ENCODE data around the gene AFF1. TPM values are rescaled to one million over a fixed set of nuclear protein-coding genes. Genes with fewer than 3 reads are reported as not detected.
A peak's percentile ranks its signal among the peaks of the same experiment; 100 is the strongest.

AFF1 gene
- polyA plus RNA-seq, 6 donors from 2014 or later, result 33.1 to 72.0 (median 55.4) TPM

DNA sequence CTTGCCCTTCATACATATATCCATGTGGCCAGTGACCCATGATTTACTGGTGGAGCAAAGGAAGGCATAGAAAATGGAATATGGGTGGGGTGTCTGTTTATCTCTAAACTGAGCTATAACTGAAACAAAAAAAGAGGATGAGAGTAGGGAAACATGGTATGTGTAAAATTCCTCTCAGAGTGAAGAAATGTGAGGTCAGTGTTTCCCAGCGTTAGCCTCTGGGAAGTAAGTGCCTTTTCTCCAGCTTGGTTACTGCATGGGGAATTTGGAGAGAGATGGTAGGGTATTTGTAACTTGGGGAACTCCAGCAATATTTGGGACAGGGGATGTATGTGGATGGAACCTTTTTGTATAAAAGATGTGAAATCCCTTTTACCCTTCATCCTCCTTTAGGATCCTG lies 89.4 kb downstream of the AFF1 start:
- DNase-seq (no peak), ATAC-seq (ENCODE audit: low read depth in 2 of 2) (no peak)
- Mint-ChIP-seq H3K4me1 (peaks cover 48 to 78% (median 66%) of the 10 kb centered on the region in 3 donors), H3K27me3 (no peaks in the 10 kb centered on the region), H3K4me3 (peak overlapping the region in 2 of 8 donors; percentile 39 to 77), H3K27ac (peak overlapping the region in 2 of 6 donors; percentile 24 to 55), H3K9me3 (no peaks in the 10 kb centered on the region), H3K36me3 (no peaks in the 10 kb centered on the region)

DNA sequence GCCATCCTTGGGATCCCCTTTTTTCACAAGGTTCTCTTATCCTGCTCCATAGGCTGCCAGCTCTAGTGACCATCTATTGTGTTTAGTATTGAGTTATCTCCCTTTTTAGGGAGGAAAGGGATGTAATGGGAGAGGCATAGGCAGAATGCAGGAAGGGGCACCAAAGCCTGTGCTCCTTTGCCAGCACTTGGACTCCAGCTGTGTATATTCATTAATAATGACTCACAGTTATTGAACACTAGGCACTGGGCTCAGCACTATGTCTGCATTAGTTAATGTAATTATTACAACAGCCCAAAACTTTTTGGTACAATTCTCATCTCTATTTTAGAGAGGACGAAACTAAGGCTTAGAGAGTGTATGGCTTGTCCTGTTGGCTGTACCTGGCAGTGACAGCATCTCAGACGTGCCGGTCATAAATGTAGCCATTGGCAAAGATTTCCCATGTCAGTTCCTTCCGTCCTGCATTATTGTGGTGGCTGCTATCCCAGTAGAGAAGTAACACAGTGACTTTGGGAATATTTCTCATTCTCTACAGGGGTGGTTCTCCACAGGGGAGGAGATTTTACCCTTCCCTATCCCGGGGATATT lies 90.3 kb downstream of the AFF1 start:
- ATAC-seq (ENCODE audit: low read depth in 2 of 2), result no peak
- no peaks in the 10 kb centered on the region for H3K27me3 Mint-ChIP-seq
- no peak for DNase-seq
- peak overlapping the region in 1 of 8 donors; percentile 77 for H3K4me3 Mint-ChIP-seq
- no peaks in the 10 kb centered on the region for H3K9me3 Mint-ChIP-seq
- peak overlapping the region in 4 of 6 donors; percentile 24 to 95 (median 72) for H3K27ac Mint-ChIP-seq
- H3K36me3 Mint-ChIP-seq, result no peaks in the 10 kb centered on the region
- H3K4me1 Mint-ChIP-seq, result peaks cover 43 to 78% (median 65%) of the 10 kb centered on the region in 3 donors

DNA sequence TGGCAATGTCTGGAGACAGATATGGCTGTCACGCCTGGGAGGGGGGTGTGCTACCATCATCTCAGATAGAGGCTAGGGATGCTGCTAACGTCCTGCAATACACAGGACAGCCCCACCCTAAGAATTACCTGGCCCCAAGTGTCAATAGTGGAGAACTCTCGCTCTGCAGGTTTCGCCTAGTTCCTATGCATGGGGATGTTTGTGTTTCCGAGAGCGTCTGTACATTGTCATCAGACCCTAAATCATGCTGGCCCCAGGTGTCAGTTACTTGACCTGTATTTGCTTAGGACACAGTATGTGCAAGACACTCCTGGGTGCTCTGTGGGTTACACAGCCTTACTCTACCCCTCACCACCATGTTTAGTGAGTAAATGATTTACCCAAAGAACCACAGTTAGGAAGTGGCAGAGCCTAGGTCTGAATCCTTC lies 90.8 kb downstream of the AFF1 start:
- H3K4me1 Mint-ChIP-seq, result peaks cover 38 to 73% (median 60%) of the 10 kb centered on the region in 3 donors
- H3K27me3 Mint-ChIP-seq, result no peaks in the 10 kb centered on the region
- peak overlapping the region in 4 of 6 donors; percentile 15 to 78 (median 41) for H3K27ac Mint-ChIP-seq
- no peaks in the 10 kb centered on the region for H3K9me3 Mint-ChIP-seq
- ATAC-seq (ENCODE audit: low read depth in 2 of 2) (no peak), DNase-seq (no peak)
- H3K36me3 Mint-ChIP-seq, result no peaks in the 10 kb centered on the region
- H3K4me3 Mint-ChIP-seq, result peak overlapping the region in 2 of 8 donors; percentile 36 to 45

DNA sequence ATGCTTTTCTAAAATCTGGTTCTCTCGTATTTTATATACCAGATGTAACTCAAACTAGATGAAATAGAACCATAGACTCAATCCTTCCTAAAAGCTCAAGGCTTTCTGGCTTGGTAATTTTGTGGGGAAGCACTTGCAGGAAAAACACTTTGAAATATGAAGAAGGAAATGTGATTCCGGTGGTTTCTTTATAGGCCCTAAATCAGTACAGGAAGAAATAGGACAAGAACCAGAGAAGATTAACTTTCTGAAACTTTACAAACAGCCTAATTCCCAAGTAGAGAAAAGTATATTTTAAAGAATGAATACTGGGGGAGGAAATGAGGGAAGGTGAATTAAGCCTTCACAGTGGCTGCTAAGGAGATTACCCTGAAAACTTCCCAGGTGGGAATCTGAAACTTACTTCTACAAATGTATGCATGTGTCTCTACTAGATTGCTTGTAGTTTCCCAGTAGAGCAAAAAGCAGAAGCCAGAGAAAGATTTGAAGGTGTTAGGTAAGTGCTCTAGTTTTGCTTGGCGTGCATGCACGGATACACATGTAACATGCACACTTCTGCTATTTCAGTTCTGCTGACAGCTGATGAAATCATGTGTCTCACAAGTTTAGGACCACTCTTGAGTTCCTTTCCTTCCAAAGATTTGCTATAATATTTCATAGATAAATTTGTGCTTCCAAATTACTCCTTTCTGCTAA lies 92.1 kb downstream of the AFF1 start:
- DNase-seq (peak; percentile 74), ATAC-seq (ENCODE audit: low read depth in 2 of 2) (peak; percentile 98)
- Mint-ChIP-seq H3K27ac (peak overlapping the region; percentile 66 to 96 (median 92)), H3K27me3 (no peaks in the 10 kb centered on the region), H3K9me3 (no peaks in the 10 kb centered on the region), H3K4me3 (peak overlapping the region in 6 of 8 donors; percentile 8 to 71 (median 58)), H3K36me3 (no peaks in the 10 kb centered on the region), H3K4me1 (peaks cover 33 to 61% (median 47%) of the 10 kb centered on the region in 3 donors)

DNA sequence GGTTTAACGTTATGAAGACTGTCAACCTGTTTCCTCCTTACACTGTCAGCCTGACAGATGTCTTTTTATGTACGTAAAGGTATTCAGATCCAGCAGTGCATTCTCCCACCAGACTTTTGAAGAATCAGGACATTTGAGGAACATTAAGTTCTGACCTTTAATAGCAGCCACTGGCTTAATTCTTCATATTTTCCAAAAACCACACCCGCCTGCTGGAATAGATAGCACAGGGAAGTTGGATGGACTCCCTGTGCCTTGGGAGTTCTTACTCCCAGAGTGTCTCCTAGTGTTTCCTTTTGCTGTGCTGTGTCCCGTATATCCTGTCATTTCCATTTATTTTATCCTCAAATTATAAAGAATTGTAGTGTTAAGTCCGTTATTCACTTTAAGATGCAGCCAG lies 94.5 kb downstream of the AFF1 start:
- no peaks in the 10 kb centered on the region for H3K36me3 Mint-ChIP-seq
- ATAC-seq (ENCODE audit: low read depth in 2 of 2) (no peak), DNase-seq (no peak)
- H3K4me1 Mint-ChIP-seq, result peaks cover 23 to 42% (median 35%) of the 10 kb centered on the region in 3 donors
- peak overlapping the region in 3 of 6 donors; percentile 49 to 56 (median 54) for H3K27ac Mint-ChIP-seq
- H3K27me3 Mint-ChIP-seq, result no peaks in the 10 kb centered on the region
- H3K9me3 Mint-ChIP-seq, result no peaks in the 10 kb centered on the region
- peak overlapping the region in 1 of 8 donors; percentile 11 for H3K4me3 Mint-ChIP-seq

DNA sequence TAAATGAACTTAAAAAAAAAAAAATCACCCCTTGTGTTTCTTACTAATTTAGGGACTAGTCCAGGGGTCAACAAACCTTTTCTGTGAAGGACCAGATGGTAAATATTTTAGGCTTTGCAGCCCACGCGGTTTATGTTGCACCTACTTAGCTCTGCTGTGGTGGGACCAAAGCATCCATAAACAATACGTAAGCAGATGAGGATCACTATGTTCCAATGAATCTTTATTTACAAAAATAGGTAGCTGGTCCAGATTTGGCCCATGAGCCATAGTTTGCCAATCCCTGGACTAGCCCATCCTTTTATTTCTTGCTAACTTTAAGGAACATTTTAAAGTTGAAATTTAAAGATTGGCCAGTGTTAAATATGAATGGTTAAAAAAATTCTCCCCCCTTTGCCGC lies 95.3 kb downstream of the AFF1 start:
- Mint-ChIP-seq H3K27me3 (no peaks in the 10 kb centered on the region), H3K9me3 (no peaks in the 10 kb centered on the region), H3K36me3 (no peaks in the 10 kb centered on the region), H3K27ac (peak overlapping the region in 1 of 6 donors; percentile 47), H3K4me1 (peaks cover 22 to 41% (median 40%) of the 10 kb centered on the region in 3 donors), H3K4me3 (no peak overlapping the region)
- DNase-seq (no peak), ATAC-seq (ENCODE audit: low read depth in 2 of 2) (no peak)

DNA sequence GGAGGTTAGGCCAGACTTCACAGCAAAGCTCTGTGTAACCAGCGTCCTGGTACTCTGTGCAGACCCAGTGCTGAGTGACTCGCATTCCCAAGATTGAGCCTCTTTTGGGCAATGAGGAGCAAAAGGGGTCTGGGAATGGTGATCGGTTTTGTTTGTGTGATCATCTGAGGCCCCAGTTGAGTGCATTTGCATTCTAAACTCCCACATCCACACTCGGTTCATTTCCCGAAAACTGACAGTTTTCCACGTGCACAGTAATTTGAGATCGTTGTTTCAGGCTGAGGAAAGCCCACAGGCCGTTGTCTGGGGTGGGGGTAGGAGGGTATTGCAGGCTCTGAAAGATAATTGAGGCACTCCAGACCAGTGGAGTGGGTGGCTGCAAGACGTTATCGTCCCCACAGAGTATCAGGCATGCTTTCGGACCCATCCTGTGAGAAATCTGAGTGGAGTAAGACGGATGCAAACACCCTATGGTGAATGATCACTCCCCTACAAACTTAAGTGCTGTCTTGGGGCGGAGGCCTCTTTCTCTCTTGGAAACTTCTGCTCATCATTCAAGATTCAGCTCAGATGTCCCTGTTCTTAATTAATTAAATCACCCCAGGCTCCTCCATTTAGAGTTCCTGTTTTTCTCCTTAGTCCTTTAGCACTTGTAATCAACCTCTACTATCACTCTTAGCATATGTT lies 96.1 kb downstream of the AFF1 start:
- H3K4me3 Mint-ChIP-seq, result no peak overlapping the region
- no peaks in the 10 kb centered on the region for H3K9me3 Mint-ChIP-seq
- H3K27me3 Mint-ChIP-seq, result no peaks in the 10 kb centered on the region
- no peak for DNase-seq
- no peak for ATAC-seq (ENCODE audit: low read depth in 2 of 2)
- H3K36me3 Mint-ChIP-seq, result no peaks in the 10 kb centered on the region
- peaks cover 25 to 43% (median 41%) of the 10 kb centered on the region in 3 donors for H3K4me1 Mint-ChIP-seq
- no peak overlapping the region for H3K27ac Mint-ChIP-seq

DNA sequence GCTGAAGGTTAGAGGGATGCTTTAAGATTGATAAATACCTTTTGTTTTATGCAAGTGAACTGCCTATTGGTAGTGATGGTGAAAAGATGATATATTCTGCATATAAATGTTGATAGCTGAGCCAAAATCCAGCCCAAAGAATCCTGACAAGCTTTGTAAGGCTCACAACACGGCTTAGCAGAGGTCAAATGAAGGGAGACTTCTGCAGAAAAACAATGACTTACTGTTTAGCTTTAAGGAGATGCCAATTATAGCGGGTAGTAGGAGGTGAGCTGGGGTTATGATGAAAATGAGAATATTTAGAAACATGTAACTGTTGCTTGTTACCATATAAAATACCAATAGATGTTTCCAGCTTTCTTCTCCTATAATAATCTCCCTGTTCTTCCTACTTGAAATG lies 97.1 kb downstream of the AFF1 start:
- no peak overlapping the region for H3K4me3 Mint-ChIP-seq
- no peaks in the 10 kb centered on the region for H3K9me3 Mint-ChIP-seq
- DNase-seq (no peak), ATAC-seq (ENCODE audit: low read depth in 2 of 2) (no peak)
- no peak overlapping the region for H3K27ac Mint-ChIP-seq
- H3K27me3 Mint-ChIP-seq, result no peaks in the 10 kb centered on the region
- H3K4me1 Mint-ChIP-seq, result peaks cover 28 to 45% (median 43%) of the 10 kb centered on the region in 3 donors
- H3K36me3 Mint-ChIP-seq, result no peaks in the 10 kb centered on the region

DNA sequence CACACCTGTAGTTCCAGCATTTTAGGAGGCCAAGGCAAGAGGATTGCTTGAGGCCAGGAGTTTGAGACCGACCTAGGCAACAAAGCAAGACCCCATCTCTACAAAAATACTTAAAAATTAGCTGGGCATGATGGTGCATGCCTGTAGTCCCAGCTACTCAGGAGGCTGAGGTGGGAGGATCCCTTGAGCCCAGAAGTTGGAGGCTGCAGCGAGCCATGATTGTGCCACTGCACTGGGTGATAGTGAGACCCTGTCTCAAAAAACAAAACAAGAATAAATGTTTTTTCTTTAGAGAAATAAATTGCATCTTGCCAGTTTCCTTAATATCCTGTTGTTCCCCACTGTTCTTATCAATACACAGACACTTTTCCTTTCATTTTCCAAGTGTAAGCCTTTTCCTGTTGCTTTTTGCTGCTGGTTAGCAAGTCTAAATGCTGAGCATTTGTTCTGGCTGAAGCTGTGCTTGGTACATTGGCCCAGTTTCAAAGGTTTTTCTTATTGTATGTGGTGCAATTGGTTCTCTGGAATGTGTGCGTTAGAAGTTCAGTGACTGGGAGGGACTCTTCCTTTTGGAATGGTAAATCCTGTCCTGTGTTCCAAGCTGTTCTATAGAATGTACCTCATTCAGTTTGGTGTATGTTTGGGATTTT lies 98.2 kb downstream of the AFF1 start:
- ATAC-seq (ENCODE audit: low read depth in 2 of 2), result no peak
- H3K9me3 Mint-ChIP-seq, result no peaks in the 10 kb centered on the region

DNA sequence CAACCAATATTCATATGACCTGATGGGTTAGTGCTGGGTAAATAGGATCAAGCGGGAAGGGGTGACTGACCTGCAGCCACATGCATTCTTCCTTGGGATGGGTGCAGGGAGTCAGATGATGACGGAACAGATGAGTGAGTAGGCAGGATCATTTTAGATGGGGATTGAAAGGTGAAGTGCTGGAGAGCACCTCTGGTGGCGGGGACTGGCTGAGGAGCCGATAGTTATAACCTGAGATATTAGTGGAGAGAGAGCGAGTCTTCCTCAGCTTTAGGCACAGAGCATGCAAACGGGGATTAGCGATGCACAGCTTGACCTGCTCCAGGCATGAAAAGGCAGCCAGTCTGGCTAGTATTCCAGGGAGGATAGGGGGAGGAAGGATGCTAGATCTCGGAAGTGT lies 99.1 kb downstream of the AFF1 start:
- no peak for ATAC-seq (ENCODE audit: low read depth in 2 of 2)
- H3K27me3 Mint-ChIP-seq, result no peaks in the 10 kb centered on the region
- DNase-seq, result no peak
- no peaks in the 10 kb centered on the region for H3K9me3 Mint-ChIP-seq
- H3K36me3 Mint-ChIP-seq, result no peaks in the 10 kb centered on the region
- no peak overlapping the region for H3K4me3 Mint-ChIP-seq
- peaks cover 40 to 54% (median 53%) of the 10 kb centered on the region in 3 donors for H3K4me1 Mint-ChIP-seq
- no peak overlapping the region for H3K27ac Mint-ChIP-seq

More for the DNA sequence above, 98.2 kb downstream of the AFF1 start:
- Mint-ChIP-seq H3K27ac (no peak overlapping the region), H3K36me3 (no peaks in the 10 kb centered on the region), H3K27me3 (no peaks in the 10 kb centered on the region), H3K4me1 (peaks cover 32 to 49% (median 46%) of the 10 kb centered on the region in 3 donors), H3K4me3 (no peak overlapping the region)
- DNase-seq, result no peak

DNA sequence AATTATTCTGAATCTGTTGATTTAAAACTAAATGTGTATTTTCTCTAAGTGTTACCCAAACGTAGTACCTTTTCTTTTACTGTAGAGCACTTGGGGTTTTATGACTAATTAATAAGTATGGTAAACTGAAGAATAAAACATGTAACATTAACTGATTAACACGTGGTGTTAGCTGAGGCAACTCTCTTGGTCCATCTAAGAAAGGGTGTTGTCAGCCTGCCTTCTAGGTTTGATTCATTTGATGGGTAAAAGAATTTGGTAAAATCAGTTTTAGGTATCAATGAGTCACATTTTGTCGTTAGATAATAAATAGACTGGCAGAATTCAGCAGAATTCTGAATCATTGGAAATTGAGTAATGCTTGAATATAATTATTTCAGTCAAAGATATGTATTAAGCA lies 99.7 kb downstream of the AFF1 start:
- Mint-ChIP-seq H3K27me3 (no peaks in the 10 kb centered on the region), H3K4me1 (peaks cover 42 to 54% (median 54%) of the 10 kb centered on the region in 3 donors), H3K36me3 (no peaks in the 10 kb centered on the region), H3K4me3 (no peak overlapping the region), H3K9me3 (no peaks in the 10 kb centered on the region), H3K27ac (no peak overlapping the region)
- no peak for DNase-seq
- no peak for ATAC-seq (ENCODE audit: low read depth in 2 of 2)

DNA sequence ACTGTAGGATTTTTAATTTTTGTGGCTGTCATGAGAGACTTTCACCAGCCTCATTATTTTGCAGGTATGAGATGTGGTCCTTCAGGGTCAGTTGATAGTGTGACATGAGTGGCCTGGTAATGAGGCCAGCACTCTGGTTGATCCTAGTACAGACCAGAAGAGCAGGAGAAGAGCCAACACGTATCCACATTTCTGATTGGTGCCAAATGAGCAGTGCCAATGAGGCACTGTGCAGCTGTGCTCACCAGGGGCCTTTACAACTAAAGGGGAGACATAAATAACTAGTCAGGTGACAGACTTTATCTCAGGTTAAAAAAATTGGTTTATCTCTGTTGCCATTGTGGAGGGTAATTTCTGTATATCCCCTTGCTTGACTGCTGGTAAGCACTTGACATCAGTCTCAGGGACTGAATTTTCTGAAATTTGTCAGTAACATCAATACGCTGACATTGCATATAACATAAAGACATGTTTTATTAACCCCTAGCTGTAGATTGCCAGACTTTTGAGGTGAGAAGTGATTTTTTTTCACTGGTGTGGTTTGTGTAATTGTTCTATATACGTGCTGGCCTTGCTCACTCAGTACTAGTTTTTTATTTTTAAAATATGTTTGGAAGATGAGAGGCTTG lies 101.2 kb downstream of the AFF1 start:
- H3K4me1 Mint-ChIP-seq, result peaks cover 40 to 58% (median 57%) of the 10 kb centered on the region in 3 donors

DNA sequence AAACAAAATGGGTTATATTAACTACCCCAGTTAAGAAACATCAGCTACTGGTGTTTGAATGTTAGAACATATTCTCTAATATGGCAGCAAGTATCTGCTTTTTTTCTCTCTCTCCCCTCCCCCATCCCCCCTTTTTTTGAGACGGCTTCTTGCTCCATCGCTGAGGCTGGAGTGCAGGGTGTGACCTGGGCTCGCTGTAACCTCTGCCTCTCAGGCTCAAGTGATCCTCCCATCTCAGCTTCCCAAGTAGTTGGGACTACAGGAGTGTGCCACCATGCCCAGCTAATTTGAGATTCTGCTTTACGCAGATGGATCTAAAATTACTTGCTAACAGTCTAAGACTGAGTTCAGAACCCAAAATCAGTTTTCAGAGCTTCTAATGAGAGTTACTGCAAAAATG lies 101.9 kb downstream of the AFF1 start:
- Mint-ChIP-seq H3K36me3 (no peaks in the 10 kb centered on the region), H3K27ac (peak overlapping the region in 3 of 6 donors; percentile 32 to 58 (median 56)), H3K4me3 (peak overlapping the region in 3 of 8 donors; percentile 10 to 87 (median 38)), H3K27me3 (no peaks in the 10 kb centered on the region), H3K4me1 (peaks cover 44 to 64% (median 58%) of the 10 kb centered on the region in 3 donors), H3K9me3 (no peaks in the 10 kb centered on the region)
- ATAC-seq (ENCODE audit: low read depth in 2 of 2) (no peak), DNase-seq (no peak)

More for the DNA sequence above, 101.2 kb downstream of the AFF1 start:
- peak overlapping the region in 3 of 8 donors; percentile 3 to 65 (median 9) for H3K4me3 Mint-ChIP-seq
- H3K27me3 Mint-ChIP-seq, result no peaks in the 10 kb centered on the region
- H3K27ac Mint-ChIP-seq, result peak overlapping the region in 1 of 6 donors; percentile 33
- ATAC-seq (ENCODE audit: low read depth in 2 of 2), result no peak
- H3K9me3 Mint-ChIP-seq, result no peaks in the 10 kb centered on the region
- no peaks in the 10 kb centered on the region for H3K36me3 Mint-ChIP-seq
- no peak for DNase-seq
